Tibial artery (tissue), 4 donors: Measurements from ENCODE around the gene TYR.
"Not testable (repeated sequence)": the region's sequence is repeated elsewhere in the genome, so short reads cannot be mapped to it uniquely, and the experiment has no call there.

ENCODE experiments used
- DNase-seq, 2 donors: peaks; one replicate each; pipeline ENCODE4 v3.0.0-alpha.2; 2019
- H3K27ac ChIP-seq, 2 donors: fragments of 200-600 bp; sonication (generic) in 1 of 2; 1 replicate in 1 of 2; 2 replicates in 1 of 2; pipeline ENCODE4 v1.5.1; 2018 to 2019; ENCODE audit warnings: mild to moderate bottlenecking in 1 of 2
- H3K27me3 ChIP-seq, 2 donors: fragments of 200-600 bp; sonication (generic) in 1 of 2; one replicate each; pipeline versions ENCODE4 v1.5.1 to v1.6.0; 2016 to 2019
- H3K36me3 ChIP-seq, 3 donors: fragments of 200-600 bp; sonication (generic) in 2 of 3; one replicate each; pipeline ENCODE4 v1.5.1; 2016 to 2019; ENCODE audit warnings: mild to moderate bottlenecking in 2 of 3
- H3K4me1 ChIP-seq, 4 donors: fragments of 200-600 bp; sonication (generic) in 2 of 4; 1 replicate in 3 of 4; 2 replicates in 1 of 4; pipeline ENCODE4 v1.5.1; 2016 to 2019
- H3K4me3 ChIP-seq, 2 donors: fragments of 200-600 bp; sonication (generic) in 1 of 2; 1 replicate in 1 of 2; 2 replicates in 1 of 2; pipeline ENCODE4 v1.5.1; 2018 to 2019; ENCODE audit warnings: mild to moderate bottlenecking in 2 of 2
- H3K9me3 ChIP-seq, 3 donors: fragments of 200-600 bp; sonication (generic) in 1 of 3; one replicate each; pipeline ENCODE4 v1.5.1; 2016 to 2019
- intact Hi-C: fragments of 100-400 bp; cut with DNase I; formaldehyde crosslinking; loops from one replicate; pipeline ENCODE4 v1.15.0; 2023; ENCODE audit warnings: low total_unique reads
- TF ChIP-seq, protein P1 (sequence below), 2 experiments: fragments of 200-600 bp in 1 of 2; fragments of 450-650 bp in 1 of 2; IDR thresholded peaks; one replicate each; pipeline ENCODE4 v1.5.1; 2017 to 2019; ENCODE audit warnings: antibody characterized with exemption in 2 of 2, mild to moderate bottlenecking in 1 of 2, moderate library complexity in 1 of 2

Gene TYR

DNA sequence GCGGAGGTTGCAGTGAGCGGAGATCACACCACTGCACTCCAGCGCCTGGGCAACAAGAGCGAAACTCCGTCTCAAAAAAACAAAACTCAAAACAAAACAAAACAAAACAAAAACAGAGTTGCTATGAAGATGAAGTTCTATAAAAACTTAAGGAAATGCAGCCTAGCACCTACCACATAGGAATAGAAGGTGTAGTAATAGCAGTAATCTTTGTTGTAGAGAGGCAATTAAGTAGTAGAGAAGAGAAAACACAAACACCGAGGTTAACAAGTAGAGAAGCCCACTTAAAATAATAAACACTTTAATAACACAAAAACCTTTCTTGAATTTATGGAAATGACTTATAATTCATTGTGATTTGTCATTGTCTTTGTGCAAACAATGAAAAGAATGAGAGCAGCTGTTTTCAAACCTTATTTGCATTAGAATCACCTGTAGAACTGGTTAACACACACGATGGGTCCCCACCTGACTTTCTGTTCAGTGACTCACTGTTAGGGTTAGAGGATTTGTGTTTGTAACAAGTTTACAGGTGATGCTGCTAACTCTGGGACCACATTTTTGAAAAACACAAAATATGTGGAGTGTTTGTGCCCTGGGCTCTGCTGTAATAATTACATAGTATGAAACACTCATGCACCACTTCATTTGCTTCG is 43.1 kb downstream of the TYR start:
- intact Hi-C loops: no loop called here
- Histone ChIP-seq H3K4me3 (no peak overlapping the region), H3K27me3 (no peaks in the 10 kb centered on the region), H3K4me1 (no peaks in the 10 kb centered on the region), H3K9me3 (no peaks in the 10 kb centered on the region), H3K36me3 (no peaks in the 10 kb centered on the region), H3K27ac (no peak overlapping the region)
- TF ChIP-seq, protein P1, sequence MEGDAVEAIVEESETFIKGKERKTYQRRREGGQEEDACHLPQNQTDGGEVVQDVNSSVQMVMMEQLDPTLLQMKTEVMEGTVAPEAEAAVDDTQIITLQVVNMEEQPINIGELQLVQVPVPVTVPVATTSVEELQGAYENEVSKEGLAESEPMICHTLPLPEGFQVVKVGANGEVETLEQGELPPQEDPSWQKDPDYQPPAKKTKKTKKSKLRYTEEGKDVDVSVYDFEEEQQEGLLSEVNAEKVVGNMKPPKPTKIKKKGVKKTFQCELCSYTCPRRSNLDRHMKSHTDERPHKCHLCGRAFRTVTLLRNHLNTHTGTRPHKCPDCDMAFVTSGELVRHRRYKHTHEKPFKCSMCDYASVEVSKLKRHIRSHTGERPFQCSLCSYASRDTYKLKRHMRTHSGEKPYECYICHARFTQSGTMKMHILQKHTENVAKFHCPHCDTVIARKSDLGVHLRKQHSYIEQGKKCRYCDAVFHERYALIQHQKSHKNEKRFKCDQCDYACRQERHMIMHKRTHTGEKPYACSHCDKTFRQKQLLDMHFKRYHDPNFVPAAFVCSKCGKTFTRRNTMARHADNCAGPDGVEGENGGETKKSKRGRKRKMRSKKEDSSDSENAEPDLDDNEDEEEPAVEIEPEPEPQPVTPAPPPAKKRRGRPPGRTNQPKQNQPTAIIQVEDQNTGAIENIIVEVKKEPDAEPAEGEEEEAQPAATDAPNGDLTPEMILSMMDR (IDR thresholded peaks at IDR 0.05): no peak
- DNase-seq: no peak

DNA sequence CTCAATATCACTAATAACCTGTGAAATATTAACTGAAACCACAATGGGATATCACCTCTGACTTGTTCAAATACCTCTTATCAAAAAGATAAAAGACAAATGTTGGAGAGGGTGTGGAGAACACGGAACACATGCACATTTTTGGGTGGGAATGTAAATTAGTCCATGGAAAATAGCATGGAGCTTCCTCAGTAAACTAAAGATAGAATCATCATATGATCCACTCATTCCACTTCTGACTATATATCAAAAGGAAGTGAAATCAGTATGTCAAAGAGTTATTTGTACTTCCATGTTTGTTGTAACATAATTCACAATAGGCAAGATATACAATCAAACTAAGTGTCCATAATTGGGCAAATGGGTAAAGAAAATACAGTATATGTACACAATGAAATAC is 57.4 kb downstream of the TYR start:
- Histone ChIP-seq H3K4me1 (no peaks in the 10 kb centered on the region), H3K4me3 (no peak overlapping the region), H3K9me3 (no peaks in the 10 kb centered on the region), H3K27ac (no peak overlapping the region), H3K36me3 (no peaks in the 10 kb centered on the region), H3K27me3 (no peaks in the 10 kb centered on the region)
- intact Hi-C loops: no loop called here
- no peak for DNase-seq
- TF ChIP-seq, protein P1 (IDR thresholded peaks at IDR 0.05): no peak

DNA sequence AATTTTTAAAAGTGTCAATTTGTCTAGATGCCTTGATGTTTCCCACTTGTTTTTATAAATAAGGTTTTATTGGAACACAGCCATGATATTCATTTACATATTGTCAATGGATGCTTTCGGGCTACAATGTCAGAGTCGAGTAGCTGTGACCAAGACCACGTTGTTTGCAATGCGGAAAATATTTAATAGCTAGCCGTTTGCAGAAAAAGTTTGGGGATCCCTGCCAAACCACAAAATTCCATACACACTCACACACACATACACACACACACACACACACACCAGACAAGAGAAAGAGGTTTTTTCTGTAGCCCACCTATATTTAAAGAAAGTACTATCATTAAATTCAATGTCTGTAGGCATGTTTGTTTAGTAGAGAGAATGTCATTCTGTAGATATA is 58.3 kb downstream of the TYR start:
- no peak for DNase-seq
- Histone ChIP-seq H3K9me3 (no peaks in the 10 kb centered on the region), H3K4me3 (no peak overlapping the region), H3K27ac (no peak overlapping the region), H3K27me3 (no peaks in the 10 kb centered on the region), H3K36me3 (no peaks in the 10 kb centered on the region), H3K4me1 (no peaks in the 10 kb centered on the region)
- intact Hi-C loops: no loop called here
- TF ChIP-seq, protein P1 (IDR thresholded peaks at IDR 0.05): no peak

DNA sequence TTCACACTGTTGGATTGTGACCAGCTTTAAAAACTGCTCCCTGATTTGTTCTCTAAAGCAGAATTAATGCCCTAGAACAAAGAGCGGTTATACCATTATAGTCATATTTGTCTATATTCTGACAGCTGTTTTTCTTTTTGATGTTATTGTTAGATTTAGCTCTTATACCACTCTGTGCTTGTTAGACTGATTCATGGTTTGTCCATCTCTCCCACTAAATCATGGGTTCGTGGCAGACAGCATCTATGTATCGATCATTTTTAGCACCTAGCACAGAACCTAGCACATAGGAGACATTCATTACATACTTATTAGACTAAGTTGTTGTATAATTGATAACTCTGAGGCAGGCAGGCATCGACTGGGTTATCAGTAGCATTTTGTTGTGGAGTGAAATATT is 69.3 kb downstream of the TYR start:
- H3K4me3 ChIP-seq, intact Hi-C loops, H3K9me3 ChIP-seq, H3K27ac ChIP-seq, H3K4me1 ChIP-seq, H3K27me3 ChIP-seq, DNase-seq, H3K36me3 ChIP-seq: not testable (repeated sequence)

DNA sequence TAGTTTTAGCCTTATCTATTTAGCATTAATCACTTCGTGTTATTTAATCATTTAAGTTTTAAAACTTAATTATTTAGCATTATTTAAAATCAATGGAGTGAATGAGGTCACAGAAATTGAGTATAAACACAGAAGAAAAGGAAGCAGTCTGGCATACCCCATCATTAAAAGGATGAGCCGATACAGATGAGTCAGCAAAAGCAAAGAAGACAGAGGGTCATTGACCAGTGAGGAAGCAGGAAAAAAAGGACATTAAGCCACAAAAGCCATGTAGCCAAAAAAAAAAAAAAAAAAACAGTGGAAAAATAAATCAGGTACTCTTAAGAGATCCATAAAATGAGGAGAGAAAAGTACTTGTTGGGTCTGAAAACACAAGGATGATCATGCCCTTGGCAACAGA is 71.5 kb downstream of the TYR start:
- Histone ChIP-seq H3K9me3 (no peaks in the 10 kb centered on the region), H3K36me3 (no peaks in the 10 kb centered on the region), H3K27me3 (no peaks in the 10 kb centered on the region), H3K4me1 (peaks cover 0 to 7% (median 0%) of the 10 kb centered on the region in 4 donors), H3K27ac (no peak overlapping the region), H3K4me3 (no peak overlapping the region)
- intact Hi-C loops: no loop called here
- TF ChIP-seq, protein P1 (IDR thresholded peaks at IDR 0.05): no peak
- DNase-seq: no peak

DNA sequence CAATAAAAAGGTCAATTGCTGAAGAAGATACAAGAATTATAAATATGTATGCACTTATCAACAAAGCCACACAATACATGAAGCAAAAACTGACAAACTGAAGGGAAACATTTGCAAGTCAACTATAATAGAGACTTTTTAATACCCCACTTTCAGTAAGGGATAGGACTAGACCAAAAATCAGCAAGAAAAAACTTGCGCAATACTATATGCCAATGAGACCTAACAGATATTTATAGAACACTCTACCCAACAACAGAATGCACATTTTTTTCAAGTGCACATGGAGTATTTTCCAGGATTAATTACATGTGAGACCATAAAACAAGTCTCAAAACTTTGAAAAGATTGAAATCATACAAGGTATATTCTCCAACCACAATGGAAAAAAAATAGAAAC is 83.8 kb downstream of the TYR start:
- H3K36me3 ChIP-seq, H3K9me3 ChIP-seq, H3K4me1 ChIP-seq, DNase-seq, intact Hi-C loops, H3K27me3 ChIP-seq, H3K27ac ChIP-seq, H3K4me3 ChIP-seq: not testable (repeated sequence)
